ENCODE data around the gene BABAM2. TPM values are rescaled to one million over a fixed set of nuclear protein-coding genes. Genes with fewer than 3 reads are reported as not detected.
A peak's percentile ranks its signal among the peaks of the same experiment; 100 is the strongest.

The BABAM2 gene
- total RNA-seq, 1 experiment from 2014 or later: 37.2 TPM

GRCh38 chr2:27911458-27912210, 21.1 kb downstream of the BABAM2 start:
- DNase-seq (ENCODE audit: low read depth): no peak

GRCh38 chr2:27912512-27912911, 22.0 kb downstream of the BABAM2 start:
- no peak for DNase-seq (ENCODE audit: low read depth)

GRCh38 chr2:27914041-27914804, 23.7 kb downstream of the BABAM2 start:
- DNase-seq (ENCODE audit: low read depth): no peak

DNA sequence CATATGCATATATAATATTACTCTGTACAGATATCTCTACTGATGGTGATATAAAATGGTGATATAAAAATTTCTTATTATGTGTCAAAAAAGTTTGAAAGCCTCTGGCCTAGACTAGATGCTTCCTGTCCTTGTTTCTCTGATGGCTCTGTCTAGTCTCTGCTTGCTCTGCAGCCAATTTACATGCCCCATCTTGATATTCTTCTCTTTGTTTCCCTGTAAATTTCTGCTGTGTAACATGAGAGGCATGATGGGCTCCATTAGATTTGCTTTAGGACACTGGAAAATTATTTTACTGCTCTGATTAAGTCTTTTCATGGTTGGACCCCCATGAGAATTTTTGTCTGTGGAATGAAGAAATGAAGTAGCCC, 24.3 kb downstream of the BABAM2 start:
- no peak for DNase-seq (ENCODE audit: low read depth)

DNA sequence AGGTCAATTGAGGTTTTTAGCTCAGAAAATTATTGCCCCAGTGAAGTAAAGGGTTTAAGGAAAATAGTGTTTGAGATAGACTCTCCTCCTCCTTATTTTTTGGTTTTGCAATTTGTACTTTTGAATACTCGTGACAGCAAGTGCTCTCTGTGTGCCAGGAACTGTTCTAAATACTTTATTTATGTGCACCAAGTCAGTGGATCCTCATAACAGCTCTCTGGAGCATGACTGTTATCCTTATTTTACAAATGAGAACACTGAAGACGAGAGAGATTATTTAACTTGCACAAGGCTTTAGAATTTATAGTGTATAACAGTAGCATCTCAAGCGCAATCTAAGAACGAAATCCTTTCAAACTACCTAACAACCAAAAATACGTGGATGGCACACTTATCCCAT, 24.7 kb downstream of the BABAM2 start:
- no peak for DNase-seq (ENCODE audit: low read depth)

- no peak for DNase-seq (ENCODE audit: low read depth)
Measured at GRCh38 chr2:27915874-27916273, 25.3 kb downstream of the BABAM2 start.

- no peak for DNase-seq (ENCODE audit: low read depth)
Measured at GRCh38 chr2:27916293-27916995, 25.9 kb downstream of the BABAM2 start.

GRCh38 chr2:27920148-27920885, 29.8 kb downstream of the BABAM2 start:
- DNase-seq (ENCODE audit: low read depth): peak; percentile 13

DNA sequence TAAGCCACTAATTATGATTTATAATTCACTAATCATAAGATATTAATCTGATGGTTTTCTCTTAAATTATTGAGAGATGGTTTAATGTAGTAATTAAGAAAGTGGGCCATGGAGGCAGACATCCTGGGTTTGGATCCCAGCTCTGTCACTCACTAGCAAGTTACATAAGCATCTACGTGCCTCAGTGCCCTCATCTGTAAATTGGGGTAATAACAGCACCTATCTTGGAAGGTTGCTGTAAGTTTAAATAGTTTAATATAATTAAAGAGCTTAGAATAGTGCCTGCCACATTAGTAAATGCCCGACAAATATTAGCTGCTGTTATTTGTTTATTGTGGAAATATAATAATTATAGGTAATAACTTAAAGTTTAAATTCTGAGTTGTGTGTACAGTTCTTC, 30.9 kb downstream of the BABAM2 start:
- DNase-seq (ENCODE audit: low read depth): no peak

- DNase-seq (ENCODE audit: low read depth): no peak
Measured at GRCh38 chr2:27921880-27922547, 31.5 kb downstream of the BABAM2 start.

DNA sequence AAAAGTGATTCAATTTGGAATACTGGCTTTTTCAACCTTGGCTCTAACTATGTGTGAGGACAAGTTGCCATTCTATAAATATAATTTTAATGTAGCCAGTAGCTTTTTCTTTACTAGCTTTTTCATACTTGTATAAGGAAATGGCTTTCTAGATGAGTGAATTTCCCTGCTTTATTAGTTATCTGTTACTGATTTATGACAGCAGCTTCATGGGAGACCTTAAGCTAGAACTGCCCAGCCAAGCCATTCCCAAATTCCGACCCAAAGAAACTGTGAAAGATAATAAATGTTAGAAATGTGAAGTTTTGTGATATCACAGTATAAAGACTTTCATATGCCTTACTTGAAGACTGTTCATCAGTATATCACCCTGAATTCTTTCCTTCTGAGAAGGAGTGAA, 32.3 kb downstream of the BABAM2 start:
- DNase-seq (ENCODE audit: low read depth): no peak

DNA sequence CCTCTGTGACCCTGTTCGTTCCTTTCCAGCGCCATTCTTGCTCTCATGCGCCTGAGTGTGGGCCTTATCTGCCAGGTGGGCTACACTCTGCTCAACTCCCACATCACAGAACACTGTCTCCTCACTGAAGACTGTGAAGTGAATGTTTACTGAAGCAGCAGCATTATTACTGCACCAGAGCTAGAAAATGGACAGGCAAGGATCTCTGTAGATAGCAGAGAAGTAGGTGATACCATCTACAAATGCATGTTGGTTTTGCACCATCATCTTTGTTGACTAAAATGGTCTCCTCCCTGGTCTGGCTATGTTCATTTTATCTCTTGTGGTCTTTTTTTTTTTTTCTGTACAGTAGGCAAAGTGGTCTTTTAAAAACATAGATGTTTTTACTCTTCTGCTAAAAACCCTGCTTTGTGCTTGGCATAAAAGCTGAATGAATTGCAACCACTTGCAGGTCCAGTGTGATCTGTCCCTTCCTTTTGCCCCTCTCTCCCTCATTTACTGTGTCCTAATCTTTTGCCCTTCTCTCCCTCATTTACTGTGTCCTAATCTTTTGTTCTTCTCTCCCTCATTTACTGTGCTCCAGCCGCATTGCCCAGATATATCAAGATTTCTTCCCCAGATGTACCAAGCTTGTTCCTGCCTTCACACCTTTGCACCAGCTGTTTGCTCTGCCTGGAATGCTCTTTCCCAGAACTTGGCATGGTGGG, 35.4 kb downstream of the BABAM2 start:
- no peak for DNase-seq (ENCODE audit: low read depth)

DNA sequence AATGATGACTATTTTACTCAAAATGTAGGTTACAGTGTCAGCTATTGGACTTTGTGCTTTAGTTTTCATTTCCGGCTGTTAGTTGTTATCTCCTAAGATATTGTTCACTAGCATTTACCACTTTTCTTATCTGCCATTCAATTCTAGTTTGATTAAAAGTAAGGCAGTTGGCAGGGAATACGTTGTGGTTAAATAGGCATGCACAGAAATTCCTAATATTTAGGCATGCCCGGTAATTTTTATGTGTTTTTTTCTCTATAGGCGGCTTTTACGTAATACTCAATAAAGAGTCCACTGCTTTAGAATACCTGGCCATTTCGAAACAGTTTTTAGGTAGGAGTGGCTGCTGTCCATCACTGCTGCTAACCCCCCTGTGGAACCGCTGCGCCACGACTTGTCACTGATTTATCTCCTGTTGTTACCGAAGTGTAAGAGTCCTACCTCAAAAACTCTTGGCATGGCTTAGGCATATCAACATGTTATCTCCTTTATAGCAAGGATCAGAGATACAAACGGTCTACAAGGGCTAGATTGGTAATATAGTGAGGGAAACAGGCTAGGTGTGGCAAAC, 39.5 kb downstream of the BABAM2 start:
- DNase-seq (ENCODE audit: low read depth): no peak

DNA sequence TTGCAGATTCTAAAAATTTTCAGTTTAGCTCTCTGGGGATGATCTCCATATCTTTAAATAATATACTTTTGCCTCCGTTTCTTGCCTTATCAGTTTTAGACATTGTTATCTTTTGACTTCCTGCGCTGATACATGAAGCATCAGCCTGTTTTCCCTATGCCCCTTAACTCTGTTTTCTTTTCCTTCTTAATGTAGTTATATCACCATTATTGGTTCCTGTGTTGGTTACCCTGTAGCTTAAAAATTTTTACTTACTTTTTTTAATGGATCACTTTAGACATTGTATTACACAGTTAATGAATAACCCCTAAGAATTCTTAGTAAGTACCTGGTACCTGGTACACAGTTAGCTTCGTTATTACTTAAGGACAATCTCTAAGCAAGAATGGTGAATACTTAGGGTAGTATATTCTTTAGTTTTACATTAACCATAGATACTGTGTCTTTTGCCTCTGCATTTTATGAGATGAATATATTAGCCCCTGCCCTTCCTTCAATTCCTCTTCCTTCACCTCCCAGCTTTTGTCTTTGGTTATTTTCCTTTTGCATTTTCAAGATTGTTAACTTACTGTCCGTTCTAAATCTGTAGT, 40.9 kb downstream of the BABAM2 start:
- no peak for DNase-seq (ENCODE audit: low read depth)

DNA sequence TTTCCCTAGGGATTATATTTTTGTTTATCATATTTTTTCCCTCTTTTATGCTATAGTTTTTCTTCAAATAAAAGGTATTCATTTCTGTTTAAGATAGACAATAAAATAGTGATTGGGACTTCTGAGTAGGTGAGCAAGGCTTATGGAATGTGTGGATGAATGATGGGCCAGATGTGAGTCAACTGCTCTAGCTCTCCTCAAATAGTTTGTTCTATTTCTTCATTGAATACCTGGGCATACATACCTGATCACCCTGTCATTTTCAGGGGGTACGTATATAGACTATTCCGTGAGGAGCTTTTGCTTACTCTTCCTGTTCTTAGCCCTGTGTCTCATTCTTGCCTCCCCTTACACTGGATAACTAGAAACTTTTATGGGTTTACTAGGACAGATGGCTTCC, 41.9 kb downstream of the BABAM2 start:
- DNase-seq (ENCODE audit: low read depth): peak; percentile 50

DNA sequence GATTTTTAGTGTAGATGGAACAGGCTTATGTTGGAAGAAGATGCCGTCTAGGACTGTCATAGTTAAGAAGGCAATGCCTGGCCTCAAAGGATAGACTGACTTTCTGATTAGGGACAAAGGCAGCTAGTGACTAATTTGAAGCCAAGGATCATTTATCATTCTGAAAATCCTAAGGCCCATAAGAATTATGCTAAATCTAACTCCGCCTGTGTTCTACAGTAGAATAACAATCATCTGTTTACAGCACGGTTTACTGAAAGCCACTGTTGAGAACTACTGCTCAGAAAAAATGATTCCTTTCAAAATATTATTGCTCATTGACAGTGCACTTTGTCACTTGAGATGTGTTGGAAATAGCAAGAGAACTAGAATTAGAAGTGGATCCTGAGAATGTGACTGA, 44.5 kb downstream of the BABAM2 start:
- DNase-seq (ENCODE audit: low read depth): no peak

DNA sequence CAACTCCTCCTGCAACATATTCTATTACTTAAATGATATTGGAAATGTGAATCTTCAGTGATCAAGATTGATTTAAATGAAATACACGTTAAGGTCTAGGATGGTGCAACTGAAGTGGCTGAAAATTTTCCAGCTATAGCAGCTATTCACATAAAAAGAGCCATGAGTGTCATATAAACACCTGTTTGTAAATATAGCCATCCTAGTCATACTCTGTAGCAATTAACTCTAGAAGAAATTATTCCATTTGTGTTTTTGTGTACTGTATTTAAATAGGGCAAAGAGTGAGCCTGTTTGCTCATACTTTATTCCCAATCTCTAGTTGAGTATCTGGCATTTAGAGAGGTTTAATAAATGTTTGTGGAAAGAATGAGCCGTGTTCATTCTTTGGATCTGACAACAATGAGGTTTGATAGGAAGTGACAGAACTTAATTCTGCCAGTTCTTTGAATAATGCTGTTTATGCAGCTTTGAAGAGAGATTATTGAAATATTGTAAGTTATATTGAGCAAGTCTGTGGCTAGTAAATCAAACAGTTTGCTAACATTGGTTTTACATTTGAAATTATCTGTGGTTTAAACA, 49.7 kb downstream of the BABAM2 start:
- no peak for DNase-seq (ENCODE audit: low read depth)

DNA sequence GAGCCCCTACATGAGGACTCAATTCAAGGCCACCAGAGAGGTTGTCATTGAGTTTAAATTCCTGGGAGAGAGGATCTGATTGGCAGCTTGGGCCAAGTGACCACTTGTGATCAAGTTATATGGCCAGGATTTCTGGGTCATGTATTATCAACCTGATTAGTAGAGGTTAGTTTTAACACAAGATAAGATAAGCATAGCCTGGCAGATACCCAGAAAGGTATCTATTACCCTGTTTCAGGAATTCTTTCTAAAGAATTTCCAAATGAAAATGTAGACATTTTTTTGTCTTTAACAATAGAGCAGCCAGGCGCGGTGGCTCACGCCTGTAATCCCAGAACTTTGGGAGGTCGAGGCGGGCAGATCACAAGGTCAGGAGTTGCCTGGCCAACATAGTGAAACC, 50.5 kb downstream of the BABAM2 start:
- no peak for DNase-seq (ENCODE audit: low read depth)

GRCh38 chr2:27942612-27943547, 52.4 kb downstream of the BABAM2 start:
- DNase-seq (ENCODE audit: low read depth): no peak
